ENCODE measurements around the gene PPP4R4.

PPP4R4 gene

DNA sequence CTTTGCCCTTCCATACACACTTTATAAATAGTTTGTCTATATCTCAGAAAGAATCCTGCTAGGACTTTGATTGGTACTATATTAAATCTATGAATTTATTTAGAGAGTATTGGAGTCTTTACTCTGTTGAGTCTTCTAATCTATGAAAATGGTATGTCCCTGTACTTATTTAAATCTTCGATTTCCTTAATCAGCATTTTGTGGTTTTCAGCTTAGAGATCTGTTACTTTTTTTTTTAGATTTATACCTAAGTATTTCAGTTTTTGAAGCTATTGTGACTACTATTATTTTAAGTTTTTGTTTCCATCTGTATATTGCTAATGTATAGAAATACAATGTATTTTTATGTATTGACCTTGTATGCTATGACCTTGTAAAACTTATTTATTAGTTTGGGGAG, 31.3 kb upstream of the PPP4R4 start:
- Histone ChIP-seq H3K36me3 (replicated peaks) (no peaks in the 10 kb centered on the region), H3K27ac (no peak overlapping the region), H3K4me3 (ENCODE audit: low read depth, low read length) (no peak overlapping the region), H3K27me3 (replicated peaks) (no peaks in the 10 kb centered on the region)
- no peak for DNase-seq
- in situ Hi-C loops (cut with HindIII; ENCODE audit: low pct_ligation_motif_present, low sequenced_read_pairs): no loop called here
- TF ChIP-seq CTCF (IDR thresholded peaks at IDR 0.05; ENCODE audit: low read depth, low read length, missing control alignments): no peak

GRCh38 chr14:94143239-94143638, 30.9 kb upstream of the PPP4R4 start:
- Histone ChIP-seq H3K27ac (no peak overlapping the region), H3K36me3 (replicated peaks) (no peaks in the 10 kb centered on the region), H3K27me3 (replicated peaks) (no peaks in the 10 kb centered on the region), H3K4me3 (ENCODE audit: low read depth, low read length) (no peak overlapping the region)
- DNase-seq: no peak
- peak; percentile 66 for TF ChIP-seq CTCF (IDR thresholded peaks at IDR 0.05; ENCODE audit: low read depth, low read length, missing control alignments)
- in situ Hi-C loops (cut with HindIII; ENCODE audit: low pct_ligation_motif_present, low sequenced_read_pairs): no loop called here

- TF ChIP-seq CTCF (IDR thresholded peaks at IDR 0.05; ENCODE audit: low read depth, low read length, missing control alignments): no peak
- Histone ChIP-seq H3K4me3 (ENCODE audit: low read depth, low read length) (no peak overlapping the region), H3K36me3 (replicated peaks) (no peaks in the 10 kb centered on the region), H3K27ac (no peak overlapping the region), H3K27me3 (replicated peaks) (no peaks in the 10 kb centered on the region)
- DNase-seq: no peak
- in situ Hi-C loops (cut with HindIII; ENCODE audit: low pct_ligation_motif_present, low sequenced_read_pairs): no loop called here
These were observed 30.4 kb upstream of the PPP4R4 start for GRCh38 chr14:94143711-94144110.

- in situ Hi-C loops (cut with HindIII; ENCODE audit: low pct_ligation_motif_present, low sequenced_read_pairs): no loop called here
- no peak for TF ChIP-seq CTCF (IDR thresholded peaks at IDR 0.05; ENCODE audit: low read depth, low read length, missing control alignments)
- no peaks in the 10 kb centered on the region for H3K27me3 ChIP-seq (replicated peaks)
- H3K4me3 ChIP-seq (ENCODE audit: low read depth, low read length): no peak overlapping the region
- H3K27ac ChIP-seq: no peak overlapping the region
- no peak for DNase-seq
- H3K36me3 ChIP-seq (replicated peaks): no peaks in the 10 kb centered on the region
These were observed 29.4 kb upstream of the PPP4R4 start for GRCh38 chr14:94144765-94145164.

- Histone ChIP-seq H3K27me3 (replicated peaks) (no peaks in the 10 kb centered on the region), H3K36me3 (replicated peaks) (no peaks in the 10 kb centered on the region), H3K27ac (no peak overlapping the region), H3K4me3 (ENCODE audit: low read depth, low read length) (no peak overlapping the region)
- DNase-seq: no peak
- in situ Hi-C loops (cut with HindIII; ENCODE audit: low pct_ligation_motif_present, low sequenced_read_pairs): no loop called here
- no peak for TF ChIP-seq CTCF (IDR thresholded peaks at IDR 0.05; ENCODE audit: low read depth, low read length, missing control alignments)
These were observed 28.1 kb upstream of the PPP4R4 start for GRCh38 chr14:94145902-94146527.

- Histone ChIP-seq H3K4me3 (ENCODE audit: low read depth, low read length) (no peak overlapping the region), H3K27ac (no peak overlapping the region), H3K36me3 (replicated peaks) (no peaks in the 10 kb centered on the region), H3K27me3 (replicated peaks) (no peaks in the 10 kb centered on the region)
- DNase-seq: no peak
- in situ Hi-C loops (cut with HindIII; ENCODE audit: low pct_ligation_motif_present, low sequenced_read_pairs): no loop called here
- no peak for TF ChIP-seq CTCF (IDR thresholded peaks at IDR 0.05; ENCODE audit: low read depth, low read length, missing control alignments)
These were observed 21.4 kb upstream of the PPP4R4 start for GRCh38 chr14:94152676-94153075.
